Panc1 (cell line): ENCODE measurements around the gene LDHA.

Source experiments
- CTCF ChIP-seq: fragments of 450-650 bp; IDR thresholded peaks from 2 replicates; pipeline ENCODE4 v1.5.1; 2017; ENCODE audit warnings: mild to moderate bottlenecking
- REST ChIP-seq, 2 experiments: IDR thresholded peaks; 2 replicates each; pipeline ENCODE4 v1.6.1; 2011 to 2012; ENCODE audit warnings: low read depth in 2 of 2, control low read depth in 1 of 2, low read length in 1 of 2, mild to moderate bottlenecking in 1 of 2, moderate library complexity in 1 of 2; ENCODE audit not compliant: insufficient read depth in 1 of 2
- TCF7L2 ChIP-seq: IDR thresholded peaks from 2 replicates; pipeline ENCODE4 v1.6.1; 2011; ENCODE audit warnings: mild to moderate bottlenecking, low read depth, low read length, inconsistent platforms

DNA sequence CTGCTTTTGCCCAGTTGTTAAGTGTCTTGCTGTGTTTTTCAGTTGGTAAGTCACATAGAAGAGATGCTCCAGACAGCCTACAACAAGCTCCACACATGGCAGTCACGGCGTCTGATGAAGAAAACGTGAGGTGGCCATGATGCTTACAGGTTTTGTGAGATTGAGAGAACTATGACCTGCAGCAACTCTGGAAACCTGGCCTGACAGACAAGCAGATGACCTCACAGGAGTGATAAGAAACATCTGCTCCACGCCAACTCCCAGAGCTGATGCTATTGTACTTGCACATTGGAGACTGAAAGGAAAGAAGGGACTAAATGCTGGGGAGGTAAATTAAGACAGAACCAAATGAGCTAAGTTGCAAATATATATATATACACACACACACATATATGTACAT, 28.6 kb upstream of the LDHA start:
- TF ChIP-seq CTCF (no peak), REST (IDR thresholded peaks at IDR 0.05; ENCODE audit: insufficient read depth in 1 of 2, low read depth in 2 of 2, low read length in 1 of 2) (no peak), TCF7L2 (no peak)
